H1 (cell line): Measurements from ENCODE around the gene FAM193B. TPM values are rescaled to one million over a fixed set of nuclear protein-coding genes. Genes with fewer than 3 reads are reported as not detected.

Source experiments
- CBX8 ChIP-seq: fragments of 300-800, 300-1000 bp; sonication (generic); IDR thresholded peaks from 2 replicates; pipeline ENCODE4 v1.7.1; 2016; ENCODE audit warnings: low read depth, low read length, borderline replicate concordance
- CHD2 ChIP-seq: IDR thresholded peaks from 2 replicates; pipeline ENCODE4 v1.6.1; 2012; ENCODE audit warnings: low read length, improper control_type of control experiment
- CTBP2 ChIP-seq: IDR thresholded peaks from 2 replicates; pipeline ENCODE4 v1.7.0; 2011; ENCODE audit warnings: borderline replicate concordance, mild to moderate bottlenecking, moderate library complexity, mixed read lengths, low read length; ENCODE audit not compliant: insufficient read depth, insufficient read length
- EGR1 ChIP-seq: IDR thresholded peaks from 2 replicates; pipeline ENCODE4 v1.6.1; 2011; ENCODE audit warnings: low read depth, low read length, borderline replicate concordance
- FOSL1 ChIP-seq: IDR thresholded peaks from 2 replicates; pipeline ENCODE4 v1.6.1; 2011; ENCODE audit warnings: mild to moderate bottlenecking, low read depth, low read length, moderate library complexity; ENCODE audit not compliant: insufficient read depth
- GABPA ChIP-seq: IDR thresholded peaks from 2 replicates; pipeline ENCODE4 v1.6.1; 2011; ENCODE audit warnings: mild to moderate bottlenecking, low read length, moderate library complexity, borderline replicate concordance; ENCODE audit not compliant: insufficient read depth
- GTF2F1 ChIP-seq: IDR thresholded peaks from 2 replicates; pipeline ENCODE4 v1.6.1; 2012; ENCODE audit warnings: low read depth, low read length, improper control_type of control experiment, borderline replicate concordance
- KDM4A ChIP-seq: IDR thresholded peaks from one replicate; pipeline ENCODE4 v1.7.1; 2012; ENCODE audit warnings: low read depth, mild to moderate bottlenecking, moderate library complexity, low read length, inconsistent platforms; ENCODE audit not compliant: severe bottlenecking
- RFX5 ChIP-seq: IDR thresholded peaks from 2 replicates; pipeline ENCODE4 v1.6.1; 2011; ENCODE audit warnings: low read depth, low read length, improper control_type of control experiment, borderline replicate concordance
- SAP30 ChIP-seq: fragments of 300-600 bp; sonication (generic); IDR thresholded peaks from 2 replicates; pipeline ENCODE4 v1.7.1; 2012; ENCODE audit warnings: low read length, moderate library complexity, mild to moderate bottlenecking, inconsistent platforms; ENCODE audit not compliant: insufficient read depth, insufficient replicate concordance
- SIN3A ChIP-seq, 2 experiments: IDR thresholded peaks in 1 of 2; conservative IDR thresholded peaks in 1 of 2; 2 replicates each; pipeline ENCODE4 v1.6.1; 2011 to 2012; ENCODE audit warnings: low read length in 2 of 2, improper control_type of control experiment in 1 of 2, low read depth in 1 of 2, mild to moderate bottlenecking in 1 of 2
- SP2 ChIP-seq: IDR thresholded peaks from 2 replicates; pipeline ENCODE4 v1.6.1; 2012; ENCODE audit warnings: mild to moderate bottlenecking, low read length, inconsistent platforms
- SP4 ChIP-seq: IDR thresholded peaks from 2 replicates; pipeline ENCODE4 v1.6.1; 2012; ENCODE audit warnings: low read length, inconsistent platforms
- SRF ChIP-seq: IDR thresholded peaks from 2 replicates; pipeline ENCODE4 v1.6.1; 2011; ENCODE audit warnings: mild to moderate bottlenecking, low read depth, low read length, moderate library complexity
- YY1 ChIP-seq: IDR thresholded peaks from 2 replicates; pipeline ENCODE4 v1.6.1; 2011; ENCODE audit warnings: low read depth, mild to moderate bottlenecking, low read length
- polyA plus RNA-seq, 7 experiments: library from polyadenylated mRNA; depleted of rRNA in 3 of 7; stranded (reverse) in 5 of 7; unstranded in 2 of 7; fragments of >200 nt in 5 of 7; fragments of 200-250 nt in 2 of 7; gene quantifications; 1 replicate in 5 of 7; 2 replicates in 1 of 7; 4 replicates in 1 of 7; pipeline versions ENCODE4 v1.2.1 to v1.2.3, GENCODE V29; 2011 to 2013; ENCODE audit warnings: missing spikeins in 2 of 7, mixed read lengths in 2 of 7
- total RNA-seq: library from RNA; stranded (reverse); fragmentation: NEBNext Ultra II Directional; extraction: Animal tissue kit (Norgen Biotek cat#: 25700); gene quantifications from 2 replicates; pipeline ENCODE4 v1.2.1, GENCODE V29; 2021
- TF ChIP-seq, protein P1 (sequence below): IDR thresholded peaks from 2 replicates; pipeline ENCODE4 v1.6.1; 2011; ENCODE audit warnings: low read depth, mild to moderate bottlenecking, low read length; ENCODE audit not compliant: insufficient read depth
- TF ChIP-seq, protein P2 (sequence below): IDR thresholded peaks from 2 replicates; pipeline ENCODE4 v1.6.1; 2012; ENCODE audit warnings: inconsistent platforms

Gene FAM193B
- total and polyA plus RNA-seq, 2 of the 8 experiments (the other 6 are each of a cell fraction or from before 2014, with no cell fraction given), result 49.9 to 69.8 TPM

DNA sequence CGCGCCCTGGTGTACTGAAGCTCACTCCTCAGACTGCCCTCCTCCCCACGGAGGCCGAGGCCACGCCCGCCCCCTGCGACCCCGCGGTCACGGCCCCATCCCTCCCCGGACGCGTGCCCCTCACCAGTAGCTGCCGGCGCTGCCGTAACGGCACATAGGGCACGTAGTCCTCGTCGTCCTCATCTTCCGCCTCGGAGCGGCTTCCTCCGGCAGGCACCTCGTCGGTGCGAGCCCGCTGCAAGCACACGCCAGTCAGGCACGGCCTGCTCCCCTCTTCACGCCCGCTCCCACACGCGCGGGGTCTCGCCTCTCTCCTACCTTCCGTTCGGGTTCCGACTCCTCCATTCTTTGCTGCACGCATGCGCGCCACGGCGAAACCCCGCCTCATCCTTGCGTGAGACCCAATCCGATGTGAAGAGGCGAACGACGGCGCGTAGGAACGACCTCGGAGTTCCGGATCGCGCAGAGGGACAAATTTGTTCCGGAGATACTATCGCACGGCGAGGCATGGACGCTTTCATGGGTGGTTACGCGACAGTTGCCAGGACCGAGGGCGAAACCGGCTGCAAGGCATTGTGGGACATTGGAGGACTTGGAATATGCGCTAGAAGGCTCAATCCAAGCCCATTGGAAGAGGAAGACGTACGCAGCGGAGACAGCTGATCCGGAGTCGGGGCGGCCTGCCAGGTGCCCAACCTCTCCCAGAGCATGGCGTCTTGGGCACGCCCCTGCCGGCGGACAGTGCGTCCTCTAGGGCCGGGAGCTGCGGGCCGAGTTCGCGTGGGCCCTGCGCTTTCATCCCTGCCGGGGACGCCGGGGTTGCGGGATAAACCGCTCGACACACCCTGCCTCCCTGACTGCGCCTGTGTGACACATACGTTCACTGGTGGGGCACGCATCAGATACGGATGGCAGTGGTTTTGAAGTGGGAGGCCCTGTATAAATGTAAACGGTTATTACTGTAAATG lies 37.5 kb downstream of the FAM193B start, which contains the start of gene DDX41 (continued):
- TF ChIP-seq, protein P1, sequence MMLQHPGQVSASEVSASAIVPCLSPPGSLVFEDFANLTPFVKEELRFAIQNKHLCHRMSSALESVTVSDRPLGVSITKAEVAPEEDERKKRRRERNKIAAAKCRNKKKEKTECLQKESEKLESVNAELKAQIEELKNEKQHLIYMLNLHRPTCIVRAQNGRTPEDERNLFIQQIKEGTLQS, result no peak
- peak; percentile 56; the same call in 1 of the 2 replicates for TF ChIP-seq SP4
- TF ChIP-seq CTBP2, result no peak
- TF ChIP-seq, protein P2, sequence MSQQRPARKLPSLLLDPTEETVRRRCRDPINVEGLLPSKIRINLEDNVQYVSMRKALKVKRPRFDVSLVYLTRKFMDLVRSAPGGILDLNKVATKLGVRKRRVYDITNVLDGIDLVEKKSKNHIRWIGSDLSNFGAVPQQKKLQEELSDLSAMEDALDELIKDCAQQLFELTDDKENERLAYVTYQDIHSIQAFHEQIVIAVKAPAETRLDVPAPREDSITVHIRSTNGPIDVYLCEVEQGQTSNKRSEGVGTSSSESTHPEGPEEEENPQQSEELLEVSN, result no peak; the same call in none of the 2 replicates
- no peak for TF ChIP-seq CBX8
- no peak; the same call in 1 of the 2 replicates for TF ChIP-seq SP2
- peak; percentile 64; the same call in 1 of the 2 replicates for TF ChIP-seq RFX5
- TF ChIP-seq YY1, result 0 out of 2 replicates have a peak, but pooled peaks have one; percentile 57
- no peak for TF ChIP-seq GABPA
- no peak for TF ChIP-seq CHD2
- TF ChIP-seq GTF2F1, result 0 out of 2 replicates have a peak, but pooled peaks have one; percentile 43
- TF ChIP-seq SRF, result no peak
- peak; percentile 95 to 99 for TF ChIP-seq SIN3A (conservative IDR thresholded peaks at IDR 0.05 in 1 of 2, IDR thresholded peaks at IDR 0.05 in 1 of 2; ENCODE audit: low read depth in 1 of 2, low read length in 2 of 2)
- no peak for TF ChIP-seq FOSL1
- TF ChIP-seq EGR1, result no peak
- peak; percentile 94 for TF ChIP-seq KDM4A
- TF ChIP-seq SAP30, result no peak
